ENCODE results near the gene OOEP.

- no peak for TF ChIP-seq ZNF530 (CRISPR knock-in tag; IDR thresholded peaks at IDR 0.05; ENCODE audit: low read depth)
- no peak for TF ChIP-seq ZNF547 (CRISPR knock-in tag; IDR thresholded peaks at IDR 0.05)
- no peak for TF ChIP-seq ZEB1 (IDR thresholded peaks at IDR 0.05; ENCODE audit: insufficient replicate concordance, low read depth)
- TF ChIP-seq ZNF724P (CRISPR knock-in tag; IDR thresholded peaks at IDR 0.05; ENCODE audit: borderline replicate concordance), result no peak
- TF ChIP-seq, protein P1, sequence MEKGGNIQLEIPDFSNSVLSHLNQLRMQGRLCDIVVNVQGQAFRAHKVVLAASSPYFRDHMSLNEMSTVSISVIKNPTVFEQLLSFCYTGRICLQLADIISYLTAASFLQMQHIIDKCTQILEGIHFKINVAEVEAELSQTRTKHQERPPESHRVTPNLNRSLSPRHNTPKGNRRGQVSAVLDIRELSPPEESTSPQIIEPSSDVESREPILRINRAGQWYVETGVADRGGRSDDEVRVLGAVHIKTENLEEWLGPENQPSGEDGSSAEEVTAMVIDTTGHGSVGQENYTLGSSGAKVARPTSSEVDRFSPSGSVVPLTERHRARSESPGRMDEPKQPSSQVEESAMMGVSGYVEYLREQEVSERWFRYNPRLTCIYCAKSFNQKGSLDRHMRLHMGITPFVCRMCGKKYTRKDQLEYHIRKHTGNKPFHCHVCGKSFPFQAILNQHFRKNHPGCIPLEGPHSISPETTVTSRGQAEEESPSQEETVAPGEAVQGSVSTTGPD (CRISPR knock-in tag; IDR thresholded peaks at IDR 0.05), result no peak
- TF ChIP-seq ZNF792 (CRISPR knock-in tag; IDR thresholded peaks at IDR 0.05), result no peak
- no peak for TF ChIP-seq ZNF629 (CRISPR knock-in tag; conservative IDR thresholded peaks at IDR 0.05)
- no peak for TF ChIP-seq KDM1A (CRISPR knock-in tag; IDR thresholded peaks at IDR 0.05)
- TF ChIP-seq ZNF484 (CRISPR knock-in tag; IDR thresholded peaks at IDR 0.05; ENCODE audit: borderline replicate concordance, low read depth), result no peak
Observed at GRCh38 chr6:73368675-73369074, 1.0 kb downstream of the OOEP start.

Data from HepG2 (cell line).